Stimulated activated CD4-positive, alpha-beta T cell treated with anti-CD3 and anti-CD28 coated beads, Interleukin-4, amount 100 ng/mL, for 1 hour (primary cell): ENCODE data around the gene TOMM70.

Experiments
- DNase-seq: peaks from one replicate; pipeline ENCODE4 v3.0.0-alpha.2; 2020

Gene TOMM70

DNA sequence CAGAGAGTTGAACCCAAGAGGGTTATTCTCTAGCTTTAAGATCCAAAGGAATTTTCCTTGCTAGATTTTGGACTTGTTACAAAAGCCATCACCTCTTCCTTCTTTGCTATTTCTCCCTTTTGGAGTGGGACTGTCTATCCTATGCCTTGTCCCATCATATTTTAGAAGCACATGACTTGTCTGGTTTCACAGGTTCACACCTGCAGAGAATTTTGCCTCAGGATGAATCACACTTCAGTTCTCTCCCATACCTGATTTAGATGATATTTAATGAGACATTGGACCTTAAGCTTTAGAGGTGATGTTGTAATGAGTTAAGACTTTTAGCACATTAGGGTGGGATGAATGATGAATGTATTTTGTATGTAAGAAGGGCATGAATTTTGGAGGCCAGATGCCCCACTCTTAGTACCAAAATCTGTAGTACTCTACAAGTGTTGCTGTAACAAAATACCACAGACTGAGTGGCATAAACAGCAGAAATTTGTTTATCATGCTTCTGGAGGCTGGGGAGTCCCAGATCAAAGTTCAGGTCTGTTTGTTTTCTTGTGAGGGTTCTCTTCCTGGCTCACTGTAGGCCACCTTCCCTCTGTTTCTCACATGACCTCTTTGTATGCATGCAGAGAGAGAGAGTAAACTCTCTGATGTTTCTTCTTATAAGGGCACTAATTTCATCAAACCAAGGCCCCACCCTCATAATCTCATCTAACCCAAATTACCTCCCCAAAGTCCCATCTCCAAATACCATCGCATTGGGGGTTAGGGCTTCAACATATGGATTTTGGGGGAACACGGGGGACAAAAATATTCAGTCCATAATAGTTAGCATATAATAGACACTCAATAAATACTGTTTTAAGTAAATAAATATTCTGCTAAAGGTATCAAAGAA lies 10.4 kb upstream of the TOMM70 start:
- no peak for DNase-seq

- no peak for DNase-seq
Measured at GRCh38 chr3:100407977-100408532, 7.2 kb upstream of the TOMM70 start.

DNA sequence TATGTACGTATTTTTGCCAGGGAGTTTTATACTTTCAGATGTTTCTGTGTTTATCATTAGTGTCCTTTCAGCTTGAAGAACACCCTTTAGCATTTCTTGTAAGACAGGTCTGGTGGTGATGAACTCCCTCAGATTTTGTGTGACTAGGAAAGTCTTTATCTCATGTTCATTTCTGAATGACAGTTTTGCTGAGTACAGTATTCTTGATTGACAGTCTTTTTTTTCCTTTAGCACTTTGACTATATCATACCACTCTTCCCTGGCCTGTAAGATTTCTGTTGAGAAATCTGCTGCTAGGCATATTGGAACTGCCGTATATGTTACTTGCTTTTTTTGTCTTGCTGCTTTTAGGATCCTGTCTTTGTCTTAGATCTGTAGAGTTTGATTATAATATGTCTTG lies 6.3 kb upstream of the TOMM70 start:
- DNase-seq: no peak

DNA sequence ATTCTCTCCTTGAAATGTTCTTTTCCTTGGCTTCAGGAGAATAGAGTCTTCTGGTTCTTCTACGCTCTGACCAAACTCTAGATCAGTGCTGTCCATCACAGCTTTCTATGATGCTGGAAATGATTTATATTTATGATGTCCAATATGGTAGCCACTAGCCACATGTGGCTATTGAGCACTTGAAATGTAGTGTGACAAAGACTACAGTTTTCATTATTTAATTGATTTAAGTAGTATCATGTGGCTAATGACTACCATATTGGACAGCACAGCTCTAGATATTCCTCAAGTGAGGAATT lies 3.3 kb upstream of the TOMM70 start:
- no peak for DNase-seq

- DNase-seq: no peak
Measured at GRCh38 chr3:100403362-100404249, 2.7 kb upstream of the TOMM70 start.

GRCh38 chr3:100402891-100403290 lies 2.0 kb upstream of the TOMM70 start:
- DNase-seq: no peak

DNA sequence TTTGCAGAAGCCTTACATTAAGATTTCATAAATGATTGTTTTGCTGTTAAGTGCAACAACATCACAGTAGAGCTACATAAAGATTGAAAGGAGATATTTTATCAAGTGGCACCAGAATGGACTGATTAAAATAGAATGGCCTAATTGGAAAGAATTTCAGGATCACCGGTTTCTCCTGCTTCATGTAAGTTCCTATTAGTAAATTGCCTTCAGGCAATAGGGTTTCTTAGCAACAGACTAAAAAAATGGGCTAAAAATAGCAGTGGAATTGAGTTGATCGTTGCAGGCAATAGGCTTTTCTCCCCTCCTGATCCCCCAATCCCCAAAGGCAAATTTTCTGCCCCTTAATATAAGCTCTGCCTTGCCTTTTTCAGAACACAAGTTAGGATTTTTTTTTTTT lies 1.4 kb upstream of the TOMM70 start:
- DNase-seq: no peak

DNA sequence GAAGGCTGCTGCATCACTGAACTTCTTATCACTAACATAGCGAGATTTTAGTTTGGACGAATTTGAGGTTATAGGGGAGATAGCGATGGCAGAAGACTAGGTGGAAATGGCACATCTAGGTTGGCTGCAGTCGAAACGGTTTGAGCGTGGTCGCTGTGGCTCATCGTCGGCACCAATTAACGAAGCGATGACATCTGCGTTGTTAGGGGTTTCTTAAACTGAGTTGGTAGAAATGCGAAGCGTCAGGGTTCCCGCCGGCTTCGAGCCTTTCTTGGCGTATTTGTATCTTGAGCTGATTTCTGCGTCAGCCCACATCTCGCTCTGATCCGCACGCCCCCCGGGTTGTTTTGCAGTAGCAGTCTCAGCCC lies 769 bp upstream of the TOMM70 start:
- DNase-seq: peak; percentile 48

- DNase-seq: peak; percentile 44
Measured at GRCh38 chr3:100400419-100400779, 490 bp downstream of the TOMM70 start.

DNA sequence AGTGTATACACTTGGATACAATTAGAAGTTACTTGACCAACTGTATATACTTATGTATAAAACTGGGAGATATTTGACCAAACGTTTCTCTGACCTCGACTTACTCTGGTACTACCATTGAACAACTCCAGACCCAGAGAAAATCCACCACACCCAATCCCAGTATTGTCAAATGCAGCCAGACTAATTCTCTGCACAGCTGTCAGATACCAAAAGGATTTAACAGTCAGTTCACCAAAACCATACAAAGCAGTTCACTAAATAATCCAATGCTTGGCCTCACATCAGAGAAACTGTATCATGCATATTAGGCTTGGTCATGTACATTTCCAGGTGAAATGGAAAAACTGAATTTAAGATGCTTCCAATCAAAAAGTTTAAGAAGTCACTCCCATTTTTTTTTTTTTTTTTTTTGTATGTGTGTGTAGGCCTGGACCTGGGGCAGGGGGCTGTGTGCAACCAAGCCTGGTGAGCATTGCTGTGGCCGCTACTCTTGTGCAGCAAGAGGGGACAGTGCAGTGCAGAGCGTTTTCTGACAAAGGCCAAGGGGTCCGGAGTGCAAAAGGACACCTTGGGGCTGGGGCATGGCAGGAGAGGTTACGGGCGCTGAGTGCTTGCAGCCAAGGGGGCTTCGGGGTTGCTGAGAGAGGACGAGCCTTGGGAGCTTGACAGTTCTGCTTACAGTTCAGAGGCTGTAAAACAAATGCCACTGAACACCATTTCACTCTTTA lies 1.4 kb downstream of the TOMM70 start:
- DNase-seq: no peak

- DNase-seq: no peak
Measured at GRCh38 chr3:100396967-100397366, 3.9 kb downstream of the TOMM70 start.

DNA sequence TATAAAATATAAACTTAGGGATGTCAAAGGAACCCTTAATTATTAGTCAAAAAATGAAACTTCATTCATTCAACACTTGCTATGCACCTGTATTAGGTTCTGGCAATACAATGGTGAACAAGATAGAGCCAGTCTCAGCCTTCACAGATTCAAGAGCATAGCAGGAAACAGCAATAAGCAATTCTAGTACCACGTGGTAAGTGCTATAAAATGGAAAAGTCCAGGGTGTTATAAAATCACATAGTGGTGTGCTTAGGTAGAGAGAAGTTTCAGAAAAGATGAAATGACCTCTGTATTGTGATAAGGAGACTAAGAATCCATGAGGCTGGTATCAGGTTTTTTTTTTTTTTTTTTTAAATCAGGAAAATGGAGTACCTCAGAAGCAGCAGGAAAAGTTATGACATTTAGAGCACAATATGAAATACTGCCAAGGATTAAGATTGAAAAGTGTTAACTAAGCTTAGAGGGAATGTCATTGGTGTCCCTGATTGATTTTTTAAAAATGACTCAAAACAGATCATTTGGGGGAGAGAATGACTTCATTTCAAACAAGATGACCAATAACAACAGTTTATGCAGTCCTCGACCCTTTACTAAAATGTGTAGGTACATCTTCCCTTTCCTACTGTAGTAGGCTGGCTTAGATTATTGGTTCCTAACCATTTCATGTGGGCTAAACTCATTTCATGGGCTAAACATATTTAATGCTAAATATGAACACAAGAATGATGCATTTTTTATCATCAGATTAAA lies 5.0 kb downstream of the TOMM70 start:
- no peak for DNase-seq

- no peak for DNase-seq
Measured at GRCh38 chr3:100389025-100389424, 11.9 kb downstream of the TOMM70 start.

DNA sequence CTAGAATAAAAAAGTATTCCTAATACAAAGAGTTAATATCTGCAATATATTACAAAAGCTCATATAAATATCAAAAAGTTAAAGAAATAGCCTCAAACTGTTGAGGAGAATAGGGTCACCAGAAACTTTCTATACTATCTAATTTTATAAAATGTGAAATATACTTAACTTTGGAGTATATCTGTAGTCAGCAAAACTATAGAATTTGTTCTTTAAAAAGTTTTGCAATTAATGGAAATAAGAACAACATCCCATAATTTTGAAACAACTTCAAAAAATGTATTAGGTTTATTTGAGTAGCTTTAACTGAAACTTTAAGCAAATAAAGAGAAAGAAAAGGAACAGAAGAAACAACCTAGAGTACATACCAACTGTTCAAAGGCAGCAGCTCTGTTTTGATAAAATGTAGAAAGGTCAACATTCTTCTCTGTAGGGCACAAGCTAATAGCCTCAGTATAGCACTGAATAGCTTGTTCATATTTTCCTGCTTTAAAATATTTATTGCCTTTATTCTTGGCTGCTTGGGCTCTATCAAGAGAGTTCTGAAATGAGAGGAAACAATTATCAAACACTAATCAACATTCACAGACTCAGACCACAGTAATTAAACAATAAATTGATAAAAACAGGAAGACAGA lies 14.3 kb downstream of the TOMM70 start:
- DNase-seq: no peak

DNA sequence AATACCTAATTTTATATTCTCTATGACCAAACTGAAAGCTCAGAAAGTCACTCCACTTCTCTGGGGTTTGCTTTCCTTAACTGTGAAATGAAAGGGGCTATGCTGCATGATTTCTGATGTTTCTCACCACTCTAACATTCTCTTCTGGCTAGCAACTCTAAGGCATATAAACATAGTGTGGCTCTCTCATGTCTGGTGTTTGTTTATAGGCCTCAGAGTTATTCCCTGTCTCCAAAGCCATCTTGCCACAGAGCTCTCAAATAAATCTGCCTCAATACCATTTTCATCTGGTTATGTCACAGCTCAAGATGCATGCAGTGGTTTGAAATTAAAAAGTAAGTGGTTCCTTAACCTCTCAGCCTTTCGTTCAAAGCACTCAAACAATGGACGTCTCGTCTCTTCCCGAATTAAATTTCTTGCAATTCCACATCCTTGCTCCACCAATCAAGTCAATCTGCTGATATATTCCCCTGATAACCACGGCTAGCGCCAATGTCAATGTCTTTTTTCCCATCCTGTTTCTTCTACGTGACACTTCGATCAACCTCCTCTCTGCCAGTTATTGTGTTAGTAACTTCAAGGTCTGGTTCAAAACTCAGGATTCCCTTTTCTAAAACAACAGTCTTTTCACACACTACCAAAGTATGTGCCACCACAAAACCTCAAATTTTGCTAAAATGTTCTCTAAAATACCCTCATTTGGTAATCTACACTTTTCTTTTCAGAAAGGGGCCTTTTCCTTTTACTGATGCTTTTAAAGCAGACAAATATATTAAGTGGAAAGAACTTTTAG lies 16.0 kb downstream of the TOMM70 start:
- DNase-seq: no peak

- no peak for DNase-seq
Measured at GRCh38 chr3:100376301-100376700, 24.6 kb downstream of the TOMM70 start.

DNA sequence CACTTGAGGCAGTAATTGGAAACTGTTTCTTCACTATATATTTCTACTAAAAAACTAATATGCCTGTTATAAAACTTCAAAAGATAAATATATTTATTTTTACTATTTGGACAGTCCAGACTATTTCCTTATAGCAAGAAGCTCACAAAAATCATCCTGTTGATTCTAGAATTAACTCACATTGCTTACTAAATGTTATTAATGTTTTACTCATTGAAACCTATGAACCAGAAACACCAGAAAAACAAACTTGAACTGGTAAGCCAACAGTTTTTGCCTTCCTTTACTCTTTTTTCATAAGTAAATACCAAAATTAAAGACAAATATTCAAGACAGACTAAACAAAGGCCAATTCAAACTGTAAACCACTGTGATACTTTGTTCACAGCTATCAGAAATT lies 26.4 kb downstream of the TOMM70 start:
- no peak for DNase-seq

DNA sequence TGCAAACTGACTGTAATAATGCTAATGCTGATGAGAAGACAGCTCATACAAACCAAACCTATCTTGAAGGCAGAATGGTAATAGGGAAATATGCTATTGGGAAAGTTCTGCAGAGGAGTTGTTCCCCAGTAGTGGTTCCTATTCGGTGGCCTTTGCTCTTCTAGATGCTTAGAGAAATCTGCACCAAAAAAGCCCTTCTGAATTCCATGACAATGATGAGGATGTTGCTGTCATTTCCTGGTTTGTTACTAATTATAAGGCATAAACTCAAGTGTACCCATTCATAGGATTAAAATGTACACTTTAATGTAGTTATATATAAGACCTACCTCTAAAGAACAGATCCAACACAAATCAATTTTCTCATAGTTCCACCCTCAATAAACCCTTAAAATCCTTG lies 30.1 kb downstream of the TOMM70 start:
- no peak for DNase-seq

DNA sequence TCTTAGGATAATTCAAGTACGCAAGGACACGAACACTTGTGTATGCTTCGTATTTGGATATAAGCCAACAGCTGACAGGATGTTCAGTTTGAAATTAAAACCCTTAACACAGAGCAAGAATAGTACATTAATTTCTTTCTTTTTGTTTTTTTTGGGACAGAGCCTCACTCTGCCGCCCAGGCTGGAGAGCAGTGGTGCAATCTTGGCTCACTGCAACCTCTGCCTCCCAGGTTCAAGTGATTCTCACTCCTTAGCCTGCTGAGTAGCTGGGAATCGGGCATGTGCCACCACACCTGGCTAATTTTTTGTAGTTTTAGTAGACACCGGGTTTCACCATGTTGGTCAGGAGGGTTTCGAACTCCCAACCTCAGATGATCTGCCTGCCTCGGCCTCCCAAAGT lies 32.4 kb downstream of the TOMM70 start:
- DNase-seq: no peak

DNA sequence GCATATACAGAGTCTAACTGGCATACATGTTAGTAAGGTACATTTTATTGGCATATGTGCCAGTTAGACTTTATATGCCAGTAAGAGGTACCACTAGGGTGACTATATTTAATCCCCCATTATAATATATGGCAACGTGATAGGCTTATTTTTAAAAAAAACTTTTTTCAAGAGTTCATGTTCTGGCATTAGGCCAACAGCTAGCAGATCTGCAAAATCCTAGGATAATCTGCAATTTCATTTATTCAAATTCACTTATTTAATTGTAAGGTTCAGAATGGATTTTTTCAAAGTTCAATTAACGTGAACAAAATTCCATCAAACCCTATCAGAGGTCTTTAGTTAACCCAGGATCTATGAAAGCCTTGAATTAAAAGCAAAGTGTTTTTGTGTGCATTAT lies 34.5 kb downstream of the TOMM70 start:
- no peak for DNase-seq

DNA sequence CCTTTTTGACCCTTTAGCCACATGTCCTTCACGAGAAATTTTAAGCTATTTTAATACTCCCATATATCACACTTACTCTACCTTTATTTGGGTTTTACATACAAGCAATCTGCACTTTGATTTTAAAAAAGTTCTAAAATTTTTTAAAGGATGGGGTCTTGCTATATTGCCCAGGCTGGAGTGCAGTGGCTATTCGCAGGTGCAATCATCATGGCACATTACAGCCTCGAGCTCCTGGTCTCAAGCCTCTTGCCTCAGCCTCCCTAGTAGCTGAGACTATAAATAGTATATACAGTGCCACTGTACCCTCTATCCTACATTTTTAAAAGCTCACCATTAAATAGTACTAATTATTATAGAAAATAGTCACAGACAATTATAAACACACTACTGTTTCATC lies 36.5 kb downstream of the TOMM70 start:
- DNase-seq: no peak
